Coronary artery (tissue), 2 donors: Measurements from ENCODE around the gene FAM25A.

Experiments used
- DNase-seq: peaks from one replicate; pipeline ENCODE4 v3.0.0-alpha.2; 2017; ENCODE audit warnings: low spot score
- H3K27ac ChIP-seq, 2 donors: fragments of 200-600 bp; sonication (generic); one replicate each; pipeline ENCODE4 v1.5.1; 2016 to 2019
- H3K4me3 ChIP-seq: fragments of 200-600 bp; sonication (generic); 2 replicates; pipeline ENCODE4 v1.5.1; 2016; ENCODE audit warnings: mild to moderate bottlenecking, moderate library complexity
- CTCF ChIP-seq: fragments of 200-600 bp; sonication (generic); IDR thresholded peaks from one replicate; pipeline ENCODE4 v1.5.1; 2019; ENCODE audit warnings: antibody characterized with exemption

FAM25A gene

DNA sequence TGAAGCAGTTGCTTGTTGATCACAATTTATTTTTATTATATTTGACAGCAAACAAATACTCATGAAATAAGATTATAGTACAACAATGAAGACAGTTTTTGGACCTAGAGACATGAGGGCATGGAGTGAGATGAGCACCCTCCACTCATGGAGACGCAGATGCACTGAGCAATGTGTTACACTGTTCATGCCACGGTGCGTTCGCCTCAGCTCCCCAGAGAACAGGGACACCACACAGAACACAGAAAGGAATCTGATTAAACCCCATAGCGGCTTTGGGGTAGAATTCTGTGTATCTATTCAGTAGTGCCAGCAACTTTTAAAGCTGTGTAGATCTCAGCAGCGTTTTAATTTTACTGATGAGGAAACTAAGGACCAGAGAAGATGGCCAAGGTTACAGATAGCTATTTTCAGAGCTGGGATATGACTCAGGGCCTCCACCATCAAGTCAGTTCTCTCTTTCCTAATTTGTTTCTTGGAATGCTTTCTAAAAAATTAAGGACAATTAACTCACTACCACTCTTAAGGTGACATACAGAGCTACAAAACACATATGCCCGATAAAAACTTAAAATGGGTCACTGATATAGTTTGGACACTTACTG, 33.6 kb downstream of the FAM25A start:
- Histone ChIP-seq H3K4me3 (no peak overlapping the region), H3K27ac (no peak overlapping the region)
- no peak for DNase-seq
- TF ChIP-seq CTCF: no peak

DNA sequence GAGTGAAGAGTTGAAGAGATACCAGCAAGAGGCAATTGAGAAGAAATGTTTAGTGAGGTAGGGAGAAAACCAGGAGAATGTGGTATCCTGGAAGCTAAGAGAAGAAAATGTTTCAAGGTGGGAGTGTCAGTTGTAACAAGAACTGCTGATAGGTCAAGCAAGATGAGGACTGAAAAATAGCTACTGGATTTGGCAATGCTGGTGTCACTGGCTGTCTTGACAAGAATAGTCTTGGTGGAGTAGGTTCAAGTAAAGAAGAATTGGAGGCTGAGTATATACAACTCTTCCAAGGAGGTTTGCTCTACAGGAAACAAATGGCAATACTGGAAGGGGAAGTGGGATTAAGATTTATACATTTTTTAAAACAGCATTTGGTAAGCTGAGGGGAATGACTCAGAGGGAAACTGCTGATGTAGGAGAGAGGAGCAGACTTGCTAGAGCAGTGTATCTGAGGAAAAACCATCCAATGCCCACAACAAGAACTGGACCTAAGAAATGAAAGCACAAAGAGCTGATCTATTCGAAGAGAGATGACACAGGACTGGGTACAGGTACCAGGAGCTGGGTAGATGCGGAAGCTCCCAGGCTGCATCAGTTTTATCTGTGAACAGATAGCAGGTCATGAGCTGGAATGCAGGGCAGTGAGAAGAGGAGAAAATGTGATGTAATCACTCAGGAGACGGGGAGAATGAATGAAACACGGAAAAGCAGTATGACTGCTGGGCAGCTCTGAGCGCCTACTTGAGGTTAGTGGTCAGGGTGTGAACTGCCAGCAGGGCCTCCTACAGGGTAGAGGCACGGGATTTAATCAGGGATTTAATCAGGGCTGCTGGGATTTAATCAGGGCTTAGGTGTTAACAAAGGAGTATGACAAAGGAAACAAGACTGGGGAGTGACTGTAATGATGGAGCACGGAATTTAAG, 34.5 kb downstream of the FAM25A start:
- DNase-seq: no peak
- peak overlapping the region in 1 of 2 donors; percentile 55 for H3K27ac ChIP-seq
- H3K4me3 ChIP-seq: no peak overlapping the region
- TF ChIP-seq CTCF: no peak

DNA sequence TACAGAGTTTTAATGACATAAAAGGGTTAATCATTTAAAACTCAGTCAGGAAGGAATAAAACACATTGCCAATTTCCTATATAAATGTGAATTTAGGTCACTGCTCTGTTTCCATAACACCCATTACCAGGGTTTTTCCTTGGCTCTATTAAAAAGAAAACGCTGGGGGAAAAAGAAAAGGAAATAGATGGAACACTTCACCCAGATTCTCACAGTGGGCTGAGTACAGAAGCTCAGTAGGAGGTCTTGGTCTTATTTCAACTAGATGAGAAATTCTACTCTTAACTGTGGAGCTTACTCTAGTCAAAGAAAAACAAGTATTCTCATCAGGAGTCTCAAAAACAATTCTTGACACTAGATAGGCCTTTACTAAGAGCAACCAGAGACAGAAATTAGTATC, 38.1 kb downstream of the FAM25A start:
- no peak overlapping the region for H3K27ac ChIP-seq
- no peak for TF ChIP-seq CTCF
- no peak overlapping the region for H3K4me3 ChIP-seq
- DNase-seq: no peak

DNA sequence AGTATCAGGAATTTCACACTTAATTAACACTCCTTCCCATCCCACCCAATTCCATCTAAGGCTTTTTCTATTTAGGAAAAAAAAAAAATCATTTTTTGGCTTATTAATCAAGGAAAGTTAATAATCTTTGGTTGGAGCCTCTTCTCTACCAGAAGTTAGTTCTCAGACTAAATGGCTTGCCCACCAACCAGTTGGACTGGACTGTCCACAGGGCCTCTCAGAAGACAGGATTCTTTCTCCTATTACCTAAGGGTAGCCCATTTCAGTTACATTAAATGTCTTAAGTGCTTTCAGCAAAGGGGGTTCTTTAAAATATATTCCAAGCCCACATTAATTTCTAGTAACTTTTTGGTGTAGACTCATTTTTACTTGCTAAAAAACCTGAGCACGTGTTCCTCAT, 39.3 kb downstream of the FAM25A start:
- no peak overlapping the region for H3K27ac ChIP-seq
- DNase-seq: no peak
- TF ChIP-seq CTCF: no peak
- no peak overlapping the region for H3K4me3 ChIP-seq

DNA sequence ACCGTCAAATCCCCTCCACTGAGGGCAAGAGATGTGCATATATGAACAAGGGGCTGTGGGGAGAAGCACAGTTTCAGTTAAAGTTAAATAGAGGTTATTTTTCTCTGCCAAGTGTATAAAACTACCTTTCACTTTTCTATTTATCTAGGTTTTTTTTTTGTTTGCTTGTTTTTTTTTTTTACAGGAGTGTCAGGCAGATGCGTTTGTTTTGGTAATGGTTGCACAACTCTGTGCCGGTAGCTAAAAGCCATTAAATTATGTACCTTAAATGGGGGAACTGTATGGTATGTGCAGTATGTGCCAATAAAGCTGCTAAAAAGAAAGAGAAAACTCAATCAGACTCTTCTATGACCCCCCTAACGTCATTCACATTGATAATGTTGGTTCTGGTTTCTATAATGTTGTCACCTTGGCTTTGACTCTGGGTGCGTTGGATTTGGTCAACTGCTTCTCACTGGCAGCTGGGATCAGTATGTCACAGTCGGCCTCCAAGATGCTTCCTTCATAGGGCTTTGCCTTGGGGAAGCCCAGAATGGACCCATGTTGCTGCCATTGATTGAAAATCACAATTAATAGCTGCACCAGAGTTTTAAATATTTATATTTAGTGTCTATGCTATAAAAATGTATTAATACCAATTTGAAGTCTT, 40.3 kb downstream of the FAM25A start:
- H3K27ac ChIP-seq: no peak overlapping the region
- no peak for DNase-seq
- TF ChIP-seq CTCF: no peak
- H3K4me3 ChIP-seq: no peak overlapping the region

DNA sequence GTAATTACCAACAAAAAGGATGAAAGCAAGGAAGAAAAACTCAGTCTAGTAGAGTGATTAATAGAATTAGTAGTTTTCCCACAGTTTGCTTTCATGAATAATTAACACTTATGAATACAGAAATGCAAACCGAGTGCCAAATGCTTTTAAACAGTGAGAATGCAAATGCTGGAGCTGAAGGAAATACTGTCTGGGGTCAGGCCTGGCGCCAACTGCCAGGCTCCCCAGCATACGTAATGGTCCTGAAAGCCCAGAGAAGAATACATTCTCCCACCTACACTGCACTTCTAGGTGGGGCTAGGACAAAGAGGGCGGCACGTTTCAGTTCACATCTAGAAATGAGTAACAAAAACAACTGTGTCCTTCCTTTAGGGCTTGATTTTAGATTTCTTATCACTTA, 44.6 kb downstream of the FAM25A start:
- TF ChIP-seq CTCF: no peak
- H3K4me3 ChIP-seq: no peak overlapping the region
- no peak for DNase-seq
- no peak overlapping the region for H3K27ac ChIP-seq
